Measurements from ENCODE around the gene MAPK9. TPM values are rescaled to one million over a fixed set of nuclear protein-coding genes. Genes with fewer than 3 reads are reported as not detected.

The MAPK9 gene
- total RNA-seq, 1 donor from 2014 or later: 34.6 TPM

- peaks cover 35% of the 10 kb centered on the region for H3K4me1 Mint-ChIP-seq (ENCODE audit: low read depth)
- DNase-seq (ENCODE audit: low spot score): no peak
- no peaks in the 10 kb centered on the region for H3K9me3 Mint-ChIP-seq (ENCODE audit: low read depth)
- H3K4me3 Mint-ChIP-seq (ENCODE audit: unreplicated experiment): no peak overlapping the region
- H3K36me3 Mint-ChIP-seq (ENCODE audit: low read depth): peaks cover 6% of the 10 kb centered on the region
- no peaks in the 10 kb centered on the region for H3K27me3 Mint-ChIP-seq (ENCODE audit: low read depth)
- H3K27ac Mint-ChIP-seq (ENCODE audit: unreplicated experiment): no peak overlapping the region
- no peak for TF ChIP-seq CTCF (IDR thresholded peaks at IDR 0.05)
Measured at GRCh38 chr5:180326989-180327565, 35.2 kb upstream of the MAPK9 start.

- no peaks in the 10 kb centered on the region for H3K9me3 Mint-ChIP-seq (ENCODE audit: low read depth)
- DNase-seq (ENCODE audit: low spot score): no peak
- peaks cover 10% of the 10 kb centered on the region for H3K4me1 Mint-ChIP-seq (ENCODE audit: low read depth)
- H3K27ac Mint-ChIP-seq (ENCODE audit: unreplicated experiment): no peak overlapping the region
- peaks cover 8% of the 10 kb centered on the region for H3K36me3 Mint-ChIP-seq (ENCODE audit: low read depth)
- TF ChIP-seq CTCF (IDR thresholded peaks at IDR 0.05): no peak
- H3K4me3 Mint-ChIP-seq (ENCODE audit: unreplicated experiment): no peak overlapping the region
- no peaks in the 10 kb centered on the region for H3K27me3 Mint-ChIP-seq (ENCODE audit: low read depth)
Measured at GRCh38 chr5:180324601-180324950, 32.7 kb upstream of the MAPK9 start.

GRCh38 chr5:180323941-180324600, 32.2 kb upstream of the MAPK9 start:
- H3K36me3 Mint-ChIP-seq (ENCODE audit: low read depth): peaks cover 10% of the 10 kb centered on the region
- no peaks in the 10 kb centered on the region for H3K9me3 Mint-ChIP-seq (ENCODE audit: low read depth)
- peaks cover 10% of the 10 kb centered on the region for H3K4me1 Mint-ChIP-seq (ENCODE audit: low read depth)
- no peak for TF ChIP-seq CTCF (IDR thresholded peaks at IDR 0.05)
- H3K4me3 Mint-ChIP-seq (ENCODE audit: unreplicated experiment): no peak overlapping the region
- no peak overlapping the region for H3K27ac Mint-ChIP-seq (ENCODE audit: unreplicated experiment)
- peak; percentile 15 for DNase-seq (ENCODE audit: low spot score)
- H3K27me3 Mint-ChIP-seq (ENCODE audit: low read depth): no peaks in the 10 kb centered on the region

- DNase-seq (ENCODE audit: low spot score): no peak
- H3K36me3 Mint-ChIP-seq (ENCODE audit: low read depth): peaks cover 12% of the 10 kb centered on the region
- H3K4me1 Mint-ChIP-seq (ENCODE audit: low read depth): peaks cover 10% of the 10 kb centered on the region
- H3K4me3 Mint-ChIP-seq (ENCODE audit: unreplicated experiment): no peak overlapping the region
- no peaks in the 10 kb centered on the region for H3K9me3 Mint-ChIP-seq (ENCODE audit: low read depth)
- no peaks in the 10 kb centered on the region for H3K27me3 Mint-ChIP-seq (ENCODE audit: low read depth)
- no peak for TF ChIP-seq CTCF (IDR thresholded peaks at IDR 0.05)
- H3K27ac Mint-ChIP-seq (ENCODE audit: unreplicated experiment): no peak overlapping the region
Measured at GRCh38 chr5:180323160-180323559, 31.3 kb upstream of the MAPK9 start.

- H3K4me1 Mint-ChIP-seq (ENCODE audit: low read depth): no peaks in the 10 kb centered on the region
- no peak overlapping the region for H3K4me3 Mint-ChIP-seq (ENCODE audit: unreplicated experiment)
- no peak for TF ChIP-seq CTCF (IDR thresholded peaks at IDR 0.05)
- no peaks in the 10 kb centered on the region for H3K9me3 Mint-ChIP-seq (ENCODE audit: low read depth)
- peaks cover 11% of the 10 kb centered on the region for H3K36me3 Mint-ChIP-seq (ENCODE audit: low read depth)
- H3K27me3 Mint-ChIP-seq (ENCODE audit: low read depth): no peaks in the 10 kb centered on the region
- DNase-seq (ENCODE audit: low spot score): no peak
- no peak overlapping the region for H3K27ac Mint-ChIP-seq (ENCODE audit: unreplicated experiment)
Measured at GRCh38 chr5:180318456-180319089, 26.7 kb upstream of the MAPK9 start.
